GM12873 (cell line): ENCODE data around the gene ALDH3A1.

ENCODE experiments used
- TF ChIP-seq, protein P1 (sequence below): IDR thresholded peaks from 2 replicates; pipeline ENCODE4 v1.5.1; 2012; ENCODE audit warnings: low read depth, mild to moderate bottlenecking, moderate library complexity, low read length, control low read depth; ENCODE audit not compliant: insufficient read depth; ENCODE audit errors: missing control alignments

Gene ALDH3A1

DNA sequence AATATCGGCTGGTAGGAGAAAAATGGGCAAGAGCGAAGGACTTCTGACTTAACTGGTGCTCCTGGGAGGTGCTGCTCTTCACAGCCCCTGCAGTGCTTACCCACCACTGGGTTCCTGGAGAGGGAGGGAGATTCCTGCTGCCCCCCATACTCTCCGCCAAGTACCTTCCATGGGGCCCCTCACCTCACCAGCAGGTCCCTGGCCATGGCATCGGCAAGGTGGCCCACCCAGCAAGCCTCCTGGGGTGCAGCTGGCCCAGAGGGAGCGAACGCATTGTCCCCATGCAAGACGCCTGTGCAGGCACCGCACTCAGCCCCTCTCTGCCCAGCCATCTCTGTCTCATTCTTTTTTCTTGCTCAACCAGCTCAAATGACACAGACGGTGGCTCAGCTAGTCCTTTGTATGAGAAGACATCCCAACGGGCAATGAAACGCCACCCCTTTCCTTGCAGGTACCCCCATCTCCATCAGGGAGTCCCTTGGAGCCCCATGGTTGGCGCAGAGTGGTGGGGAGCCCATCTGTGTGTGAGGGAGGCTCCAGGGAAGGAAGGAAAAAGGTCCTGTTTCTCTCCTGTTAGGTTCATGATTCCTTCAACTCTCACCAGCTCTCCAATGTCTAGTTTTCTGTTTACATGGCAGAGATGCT is 9.6 kb upstream of the ALDH3A1 start:
- TF ChIP-seq, protein P1, sequence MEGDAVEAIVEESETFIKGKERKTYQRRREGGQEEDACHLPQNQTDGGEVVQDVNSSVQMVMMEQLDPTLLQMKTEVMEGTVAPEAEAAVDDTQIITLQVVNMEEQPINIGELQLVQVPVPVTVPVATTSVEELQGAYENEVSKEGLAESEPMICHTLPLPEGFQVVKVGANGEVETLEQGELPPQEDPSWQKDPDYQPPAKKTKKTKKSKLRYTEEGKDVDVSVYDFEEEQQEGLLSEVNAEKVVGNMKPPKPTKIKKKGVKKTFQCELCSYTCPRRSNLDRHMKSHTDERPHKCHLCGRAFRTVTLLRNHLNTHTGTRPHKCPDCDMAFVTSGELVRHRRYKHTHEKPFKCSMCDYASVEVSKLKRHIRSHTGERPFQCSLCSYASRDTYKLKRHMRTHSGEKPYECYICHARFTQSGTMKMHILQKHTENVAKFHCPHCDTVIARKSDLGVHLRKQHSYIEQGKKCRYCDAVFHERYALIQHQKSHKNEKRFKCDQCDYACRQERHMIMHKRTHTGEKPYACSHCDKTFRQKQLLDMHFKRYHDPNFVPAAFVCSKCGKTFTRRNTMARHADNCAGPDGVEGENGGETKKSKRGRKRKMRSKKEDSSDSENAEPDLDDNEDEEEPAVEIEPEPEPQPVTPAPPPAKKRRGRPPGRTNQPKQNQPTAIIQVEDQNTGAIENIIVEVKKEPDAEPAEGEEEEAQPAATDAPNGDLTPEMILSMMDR = no peak

DNA sequence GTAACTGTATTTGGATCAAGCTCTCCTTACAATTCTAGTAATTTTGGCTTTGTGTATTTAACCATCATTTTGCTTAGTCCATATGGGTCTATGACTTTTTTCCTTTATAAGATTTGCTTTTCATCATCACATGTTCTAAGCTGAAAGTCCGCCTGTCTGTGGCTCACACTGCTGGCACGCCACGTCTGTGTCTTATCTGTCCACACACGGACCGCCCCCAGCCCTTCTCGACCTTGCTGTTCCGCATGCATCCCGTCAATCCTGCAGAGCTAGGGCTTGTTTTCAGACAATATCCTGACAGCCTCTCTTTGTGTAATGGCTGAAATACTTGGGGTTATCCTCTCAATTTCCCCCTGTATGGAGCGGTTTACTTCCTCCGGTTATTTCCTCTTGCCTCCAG is 8.4 kb upstream of the ALDH3A1 start:
- TF ChIP-seq, protein P1 = no peak

DNA sequence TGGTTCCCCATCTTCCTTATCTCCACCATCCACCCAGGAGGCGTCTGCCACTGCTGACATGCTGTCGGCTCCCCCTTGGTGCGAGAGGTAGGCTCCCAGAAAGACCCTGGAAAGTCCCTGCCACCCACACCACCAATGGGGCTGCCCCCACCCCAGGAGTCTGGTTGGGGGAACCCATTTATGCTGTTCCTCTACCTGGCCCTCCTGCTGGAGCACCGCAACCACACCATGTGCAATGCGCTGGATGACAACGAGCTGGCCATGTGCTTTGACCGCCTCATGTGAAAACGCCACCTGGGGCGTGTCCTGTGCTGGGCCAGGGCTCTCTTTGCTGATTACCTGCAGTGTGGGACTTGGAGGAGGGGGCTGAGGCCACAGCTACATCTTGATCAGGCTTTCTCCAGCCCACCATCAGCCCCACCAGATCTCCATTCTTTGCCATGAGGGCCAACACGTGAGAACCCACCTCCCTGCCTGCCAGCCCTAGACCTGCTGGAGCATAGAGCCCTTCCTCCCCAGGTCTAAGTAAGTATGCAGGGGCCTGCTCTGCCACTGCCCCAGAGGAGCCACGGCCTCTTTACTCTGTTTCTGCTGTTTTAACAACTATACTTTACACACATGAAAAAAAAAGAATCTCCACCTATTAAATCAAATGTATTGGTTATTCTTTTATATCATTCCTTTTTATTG is 7.9 kb upstream of the ALDH3A1 start:
- TF ChIP-seq, protein P1 = no peak

DNA sequence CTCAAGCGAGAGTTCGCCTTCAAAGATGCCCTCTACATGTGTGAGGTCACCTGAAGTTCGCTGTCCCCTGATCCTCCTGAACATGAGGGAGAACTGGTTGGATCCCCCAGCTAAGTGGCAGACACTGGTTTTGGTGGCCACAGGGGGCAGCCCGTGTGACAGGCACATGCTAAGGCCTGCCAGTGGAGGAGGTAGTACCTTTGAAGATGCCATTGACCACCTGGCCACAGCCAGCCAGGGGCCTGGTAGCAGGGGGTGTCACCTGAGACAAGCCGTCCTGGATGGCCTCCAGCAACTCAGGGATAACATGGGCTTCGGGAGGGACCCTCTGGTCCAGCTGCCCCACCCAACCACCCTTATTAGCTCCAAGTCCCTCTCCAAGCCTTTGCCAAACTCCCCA is 7.3 kb upstream of the ALDH3A1 start:
- TF ChIP-seq, protein P1 = no peak

DNA sequence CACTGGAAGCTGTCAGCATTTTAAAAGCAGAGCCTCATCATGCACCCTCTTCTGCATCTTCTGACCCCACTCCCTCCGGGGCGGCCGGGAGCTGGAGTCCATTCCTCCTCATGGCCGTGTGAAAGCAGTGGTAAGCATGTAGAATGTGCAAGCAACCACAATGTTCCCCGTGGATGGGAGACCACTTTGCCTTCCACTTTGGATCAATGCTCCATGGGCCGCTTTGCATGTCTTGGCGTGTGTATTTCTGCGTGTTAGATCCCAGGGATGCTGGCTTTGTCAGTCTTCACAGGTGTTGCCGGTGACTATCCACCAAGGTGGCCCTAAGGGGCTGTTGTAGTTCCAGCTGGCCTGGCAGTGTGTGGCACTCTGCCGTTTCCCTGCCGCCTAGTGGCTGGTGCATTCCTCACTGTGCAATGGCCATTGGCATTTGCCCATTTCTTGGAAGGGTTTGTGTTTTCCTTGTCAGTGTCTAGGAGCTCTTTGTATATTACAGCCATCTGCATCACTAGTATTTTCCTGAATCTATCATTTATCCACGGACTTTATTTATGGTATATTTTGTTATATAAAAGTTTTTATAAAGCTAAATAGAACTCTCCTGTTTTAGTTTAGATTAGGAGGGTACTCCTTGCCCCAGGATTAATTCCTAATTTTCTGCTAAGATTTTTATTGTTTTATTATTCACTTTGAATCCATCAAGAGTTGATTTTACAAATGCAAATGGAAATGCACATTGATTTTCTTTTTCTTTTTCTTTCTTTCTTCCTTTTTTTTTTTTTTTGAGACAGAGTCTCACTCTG is 5.8 kb upstream of the ALDH3A1 start:
- TF ChIP-seq, protein P1 = peak; percentile 45

DNA sequence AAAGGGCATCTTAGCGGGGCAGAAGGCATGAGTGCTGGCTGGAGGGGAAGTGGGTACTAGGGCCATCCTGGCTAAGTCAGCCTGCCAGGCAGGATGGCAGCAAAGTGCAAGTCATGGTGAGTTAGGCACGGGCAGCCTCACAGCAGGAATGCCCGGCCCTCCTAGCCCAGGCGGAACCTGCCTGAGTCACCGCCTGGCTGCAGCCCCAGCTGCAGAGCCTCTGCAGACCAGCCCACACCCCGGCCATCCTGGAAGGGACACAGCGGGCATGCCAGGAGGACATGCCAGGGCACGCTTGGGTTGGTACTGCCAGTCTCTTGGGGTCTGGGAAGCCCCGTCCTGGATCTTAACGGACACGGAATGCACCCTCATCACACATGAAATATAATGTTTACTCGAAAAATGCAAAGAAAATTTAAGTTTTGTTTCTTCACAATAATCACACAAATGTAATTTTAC is 5.0 kb upstream of the ALDH3A1 start:
- TF ChIP-seq, protein P1 = no peak

DNA sequence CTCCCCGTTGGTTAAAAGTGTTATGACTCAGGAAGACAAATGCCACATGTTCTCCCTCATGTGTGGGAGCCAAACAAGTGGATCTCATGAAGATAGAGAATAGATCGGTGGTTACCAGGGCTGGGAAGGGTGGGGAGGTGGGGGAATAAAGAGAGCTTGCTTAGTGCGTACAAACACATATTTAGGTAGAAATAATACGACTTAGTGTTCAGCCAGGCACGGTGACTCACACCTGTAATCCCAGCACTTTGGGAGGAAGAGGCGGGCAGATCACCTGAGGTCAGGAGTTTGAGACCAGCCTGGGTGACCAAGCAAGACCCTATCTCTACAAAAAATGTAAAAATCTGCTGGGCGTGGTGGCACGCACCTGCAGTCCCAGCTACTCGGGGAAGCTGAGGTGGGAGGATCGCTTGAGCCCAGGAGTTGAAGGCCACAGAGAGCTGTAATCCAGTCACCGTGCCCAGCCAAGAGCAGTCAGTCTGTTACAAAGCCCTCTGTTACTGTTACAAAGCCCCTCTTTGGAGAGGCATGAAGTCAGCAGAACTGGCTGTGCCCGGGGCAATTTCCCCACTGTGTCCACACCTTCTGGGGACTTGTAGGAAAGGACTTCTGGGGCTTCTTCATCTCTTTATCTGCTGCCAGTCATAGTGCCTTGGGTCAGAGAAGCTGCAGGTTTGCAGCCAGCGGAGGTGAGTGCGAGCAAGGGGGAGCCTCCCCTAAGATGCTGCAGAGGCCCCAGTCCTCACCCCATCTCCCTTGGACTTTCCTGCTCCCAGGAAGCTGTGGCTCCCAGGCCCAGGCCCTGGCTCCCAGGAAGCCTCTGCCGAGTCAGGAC is 4.3 kb upstream of the ALDH3A1 start:
- TF ChIP-seq, protein P1 = no peak
